ENCODE data around the gene NRROS.

Gene NRROS

DNA sequence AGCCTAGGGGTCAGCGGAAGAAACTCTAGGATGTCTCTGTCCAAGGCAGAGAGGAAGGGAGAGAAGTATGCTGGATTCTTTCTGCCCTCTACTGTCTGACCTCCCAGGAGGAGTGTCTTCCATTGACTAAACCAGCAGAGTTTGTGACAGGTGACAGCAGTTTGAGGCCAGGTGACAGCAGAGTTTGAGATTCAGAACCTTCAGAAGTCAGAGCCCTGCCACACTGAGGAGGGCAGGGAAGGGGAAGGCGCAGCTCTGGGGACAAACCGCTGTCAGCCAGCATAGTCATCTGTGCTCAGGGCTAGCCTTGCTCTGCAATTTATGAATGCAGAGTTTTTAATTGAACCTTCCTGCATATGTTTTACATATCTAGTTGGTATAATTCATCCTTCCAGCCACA lies 12.3 kb downstream of the NRROS start:
- Mint-ChIP-seq H3K4me3 (no peak overlapping the region), H3K4me1 (ENCODE audit: low read depth) (peaks cover 43% of the 10 kb centered on the region), H3K9me3 (no peaks in the 10 kb centered on the region), H3K36me3 (ENCODE audit: low read depth) (peaks cover 39% of the 10 kb centered on the region), H3K27me3 (no peaks in the 10 kb centered on the region), H3K27ac (no peak overlapping the region)

DNA sequence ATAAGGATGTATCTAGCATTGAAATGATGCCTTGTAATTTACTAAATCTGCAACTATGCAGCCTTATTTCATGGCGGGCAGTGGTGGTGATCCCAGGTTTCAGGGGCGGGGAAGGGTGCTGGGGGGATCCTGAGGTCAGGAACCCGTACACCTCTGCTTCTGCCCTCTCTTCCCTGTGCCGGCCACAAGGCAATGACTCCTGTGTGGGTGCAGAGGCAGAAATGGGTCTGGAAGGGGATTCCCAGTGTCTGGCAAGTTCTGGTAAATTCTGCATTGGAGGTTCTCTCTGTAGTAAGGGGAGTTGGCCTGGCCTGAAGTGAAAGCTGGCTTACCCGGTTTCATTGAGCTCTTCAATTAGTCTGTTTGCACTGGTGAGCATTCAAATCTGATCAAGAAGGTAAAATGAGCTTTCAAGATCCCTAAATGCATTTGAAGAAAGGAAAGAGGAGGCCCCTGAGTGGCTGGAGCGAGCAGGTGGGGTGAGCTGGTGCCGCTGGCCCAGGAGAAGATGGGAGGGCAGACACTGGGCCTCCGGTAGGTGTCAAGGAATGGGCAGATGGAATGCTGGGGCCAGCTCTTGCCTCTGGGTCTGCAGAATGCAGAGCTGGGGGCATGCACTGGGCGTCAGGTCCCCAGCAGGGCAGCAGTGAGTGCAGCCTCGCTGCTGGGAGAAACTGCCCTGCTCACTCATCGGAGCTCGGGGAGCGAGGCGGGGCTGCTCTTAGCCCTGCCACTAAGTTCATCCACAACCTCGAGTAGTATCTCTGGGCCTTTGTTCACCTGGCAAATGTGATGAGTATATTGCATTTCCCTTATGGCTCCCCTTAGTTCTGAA lies 13.7 kb downstream of the NRROS start:
- no peaks in the 10 kb centered on the region for H3K9me3 Mint-ChIP-seq
- H3K27me3 Mint-ChIP-seq = no peaks in the 10 kb centered on the region
- peaks cover 44% of the 10 kb centered on the region for H3K36me3 Mint-ChIP-seq (ENCODE audit: low read depth)
- H3K4me3 Mint-ChIP-seq = no peak overlapping the region
- peaks cover 36% of the 10 kb centered on the region for H3K4me1 Mint-ChIP-seq (ENCODE audit: low read depth)
- no peak overlapping the region for H3K27ac Mint-ChIP-seq

DNA sequence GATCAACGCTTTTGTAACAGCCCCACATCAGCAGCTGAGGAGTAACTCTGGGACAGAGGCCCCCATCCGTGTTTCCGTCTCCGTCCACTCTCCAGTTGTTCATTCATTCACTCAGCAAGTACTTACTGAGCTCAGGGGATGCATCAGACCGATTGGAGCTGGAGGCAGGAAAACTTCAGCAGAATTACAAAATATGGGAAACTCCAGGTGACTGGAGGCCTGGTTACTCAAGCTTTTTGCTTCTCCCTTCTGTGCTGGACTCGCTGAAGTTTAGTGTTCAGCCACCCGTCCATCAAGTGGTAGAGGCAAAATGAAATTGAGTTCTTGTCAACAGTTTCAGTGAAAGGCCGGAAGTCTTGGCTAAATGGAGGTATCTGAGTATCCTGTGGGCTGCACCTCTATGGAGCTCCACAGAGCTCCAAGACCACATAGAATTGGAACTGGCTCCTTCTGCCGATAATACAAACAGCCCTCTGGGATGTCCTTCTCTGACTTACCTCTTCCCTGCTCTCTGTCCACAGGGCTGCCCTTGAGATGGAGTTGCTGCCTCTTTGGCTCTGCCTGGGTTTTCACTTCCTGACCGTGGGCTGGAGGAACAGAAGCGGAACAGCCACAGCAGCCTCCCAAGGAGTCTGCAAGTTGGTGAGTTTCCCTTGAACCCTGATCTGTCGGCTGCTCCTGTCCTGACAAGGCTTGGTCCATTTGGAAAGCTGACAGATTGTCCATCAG lies 14.7 kb downstream of the NRROS start:
- peaks cover 47% of the 10 kb centered on the region for H3K36me3 Mint-ChIP-seq (ENCODE audit: low read depth)
- no peak overlapping the region for H3K4me3 Mint-ChIP-seq
- H3K9me3 Mint-ChIP-seq = no peaks in the 10 kb centered on the region
- no peak overlapping the region for H3K27ac Mint-ChIP-seq
- peaks cover 26% of the 10 kb centered on the region for H3K4me1 Mint-ChIP-seq (ENCODE audit: low read depth)
- H3K27me3 Mint-ChIP-seq = no peaks in the 10 kb centered on the region

DNA sequence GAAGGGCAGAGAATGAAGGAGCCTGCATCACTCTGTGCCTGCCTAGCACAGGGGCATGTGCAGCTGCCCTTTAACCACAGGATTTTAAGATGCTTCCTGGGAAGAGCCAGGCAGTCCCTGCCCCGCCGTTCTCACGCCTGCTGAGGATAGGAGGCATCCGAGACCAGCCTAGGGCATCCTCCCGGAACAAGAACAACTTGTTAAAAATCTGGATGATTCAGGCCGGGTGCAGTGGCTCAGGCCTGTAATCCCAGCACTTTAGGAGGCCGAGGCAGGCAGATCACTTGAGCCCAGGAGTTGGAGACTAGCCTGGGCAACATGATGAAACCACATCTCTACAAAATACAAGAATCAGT lies 15.2 kb downstream of the NRROS start:
- H3K4me1 Mint-ChIP-seq (ENCODE audit: low read depth) = peaks cover 25% of the 10 kb centered on the region
- no peak overlapping the region for H3K4me3 Mint-ChIP-seq
- H3K36me3 Mint-ChIP-seq (ENCODE audit: low read depth) = peaks cover 51% of the 10 kb centered on the region
- no peaks in the 10 kb centered on the region for H3K9me3 Mint-ChIP-seq
- H3K27me3 Mint-ChIP-seq = no peaks in the 10 kb centered on the region
- no peak overlapping the region for H3K27ac Mint-ChIP-seq

DNA sequence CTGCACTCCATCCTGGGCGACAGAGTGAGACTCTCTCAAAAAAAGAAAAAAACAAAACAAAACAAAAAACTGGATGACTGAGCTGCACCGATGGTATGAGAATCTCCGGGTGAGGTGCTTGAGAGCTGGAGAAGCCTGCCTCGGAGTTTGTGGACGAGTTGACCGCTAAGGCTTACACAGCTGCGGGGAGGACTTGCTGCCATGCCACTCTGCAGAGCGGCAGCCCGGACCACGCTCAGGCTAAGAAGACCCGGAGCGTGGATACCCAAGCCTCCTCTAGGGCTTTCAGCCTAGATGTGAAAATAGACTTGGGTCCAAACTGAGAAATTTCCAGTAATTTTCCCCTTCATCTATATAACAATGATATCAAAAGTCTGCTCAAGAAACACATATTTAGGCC lies 16.0 kb downstream of the NRROS start:
- no peaks in the 10 kb centered on the region for H3K9me3 Mint-ChIP-seq
- H3K36me3 Mint-ChIP-seq (ENCODE audit: low read depth) = peaks cover 53% of the 10 kb centered on the region
- H3K27me3 Mint-ChIP-seq = no peaks in the 10 kb centered on the region
- H3K4me1 Mint-ChIP-seq (ENCODE audit: low read depth) = peaks cover 23% of the 10 kb centered on the region
- H3K27ac Mint-ChIP-seq = no peak overlapping the region
- no peak overlapping the region for H3K4me3 Mint-ChIP-seq

DNA sequence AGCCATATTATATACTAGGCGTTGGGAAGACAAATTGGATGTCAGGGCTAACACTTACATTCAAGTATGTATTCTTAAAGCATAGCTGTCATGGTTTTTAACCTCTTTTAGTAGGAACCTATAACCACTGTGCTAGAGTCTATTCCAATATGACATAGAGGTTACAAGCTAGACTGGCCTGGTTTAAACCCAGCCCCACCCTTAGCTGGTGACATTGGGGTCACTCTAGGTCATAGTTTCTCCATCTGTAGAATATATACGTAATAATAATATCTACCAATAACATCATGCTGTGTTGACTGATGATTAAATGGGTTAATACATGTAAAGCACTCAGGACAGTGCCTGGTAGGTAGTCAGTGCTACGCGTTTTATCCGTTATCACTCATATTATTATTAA lies 16.7 kb downstream of the NRROS start:
- Mint-ChIP-seq H3K36me3 (ENCODE audit: low read depth) (peaks cover 56% of the 10 kb centered on the region), H3K4me3 (no peak overlapping the region), H3K9me3 (no peaks in the 10 kb centered on the region), H3K27me3 (no peaks in the 10 kb centered on the region), H3K27ac (no peak overlapping the region), H3K4me1 (ENCODE audit: low read depth) (peaks cover 16% of the 10 kb centered on the region)

DNA sequence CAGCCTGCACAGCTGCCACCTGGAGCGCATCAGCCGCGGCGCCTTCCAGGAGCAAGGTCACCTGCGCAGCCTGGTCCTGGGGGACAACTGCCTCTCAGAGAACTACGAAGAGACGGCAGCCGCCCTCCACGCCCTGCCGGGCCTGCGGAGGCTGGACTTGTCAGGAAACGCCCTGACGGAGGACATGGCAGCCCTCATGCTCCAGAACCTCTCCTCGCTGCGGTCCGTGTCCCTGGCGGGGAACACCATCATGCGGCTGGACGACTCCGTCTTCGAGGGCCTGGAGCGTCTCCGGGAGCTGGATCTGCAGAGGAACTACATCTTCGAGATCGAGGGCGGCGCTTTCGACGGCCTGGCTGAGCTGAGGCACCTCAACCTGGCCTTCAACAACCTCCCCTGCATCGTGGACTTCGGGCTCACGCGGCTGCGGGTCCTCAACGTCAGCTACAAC lies 20.4 kb downstream of the NRROS start:
- no peaks in the 10 kb centered on the region for H3K4me1 Mint-ChIP-seq (ENCODE audit: low read depth)
- H3K4me3 Mint-ChIP-seq = no peak overlapping the region
- H3K9me3 Mint-ChIP-seq = no peaks in the 10 kb centered on the region
- no peaks in the 10 kb centered on the region for H3K27me3 Mint-ChIP-seq
- no peak overlapping the region for H3K27ac Mint-ChIP-seq
- peaks cover 40% of the 10 kb centered on the region for H3K36me3 Mint-ChIP-seq (ENCODE audit: low read depth)

DNA sequence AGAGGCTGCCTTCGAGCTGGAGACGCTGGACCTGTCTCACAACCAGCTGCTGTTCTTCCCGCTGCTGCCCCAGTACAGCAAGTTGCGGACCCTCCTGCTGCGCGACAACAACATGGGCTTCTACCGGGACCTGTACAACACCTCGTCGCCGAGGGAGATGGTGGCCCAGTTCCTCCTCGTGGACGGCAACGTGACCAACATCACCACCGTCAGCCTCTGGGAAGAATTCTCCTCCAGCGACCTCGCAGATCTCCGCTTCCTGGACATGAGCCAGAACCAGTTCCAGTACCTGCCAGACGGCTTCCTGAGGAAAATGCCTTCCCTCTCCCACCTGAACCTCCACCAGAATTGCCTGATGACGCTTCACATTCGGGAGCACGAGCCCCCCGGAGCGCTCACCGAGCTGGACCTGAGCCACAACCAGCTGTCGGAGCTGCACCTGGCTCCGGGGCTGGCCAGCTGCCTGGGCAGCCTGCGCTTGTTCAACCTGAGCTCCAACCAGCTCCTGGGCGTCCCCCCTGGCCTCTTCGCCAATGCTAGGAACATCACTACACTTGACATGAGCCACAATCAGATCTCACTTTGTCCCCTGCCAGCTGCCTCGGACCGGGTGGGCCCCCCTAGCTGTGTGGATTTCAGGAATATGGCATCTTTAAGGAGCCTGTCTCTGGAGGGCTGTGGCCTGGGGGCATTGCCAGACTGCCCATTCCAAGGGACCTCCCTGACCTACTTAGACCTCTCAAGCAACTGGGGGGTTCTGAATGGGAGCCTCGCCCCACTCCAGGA lies 21.1 kb downstream of the NRROS start:
- no peak overlapping the region for H3K4me3 Mint-ChIP-seq
- H3K27me3 Mint-ChIP-seq = no peaks in the 10 kb centered on the region
- H3K36me3 Mint-ChIP-seq (ENCODE audit: low read depth) = peaks cover 36% of the 10 kb centered on the region
- no peaks in the 10 kb centered on the region for H3K9me3 Mint-ChIP-seq
- no peaks in the 10 kb centered on the region for H3K4me1 Mint-ChIP-seq (ENCODE audit: low read depth)
- no peak overlapping the region for H3K27ac Mint-ChIP-seq

DNA sequence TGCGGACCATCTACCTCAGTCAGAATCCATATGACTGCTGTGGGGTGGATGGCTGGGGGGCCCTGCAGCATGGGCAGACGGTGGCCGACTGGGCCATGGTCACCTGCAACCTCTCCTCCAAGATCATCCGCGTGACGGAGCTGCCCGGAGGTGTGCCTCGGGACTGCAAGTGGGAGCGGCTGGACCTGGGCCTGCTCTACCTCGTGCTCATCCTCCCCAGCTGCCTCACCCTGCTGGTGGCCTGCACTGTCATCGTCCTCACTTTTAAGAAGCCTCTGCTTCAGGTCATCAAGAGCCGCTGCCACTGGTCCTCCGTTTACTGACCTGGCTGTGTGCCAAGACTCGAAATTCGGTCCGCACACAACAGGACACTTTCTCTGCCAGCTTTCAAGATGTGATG lies 21.9 kb downstream of the NRROS start:
- Mint-ChIP-seq H3K27ac (no peak overlapping the region), H3K36me3 (ENCODE audit: low read depth) (peaks cover 31% of the 10 kb centered on the region), H3K9me3 (no peaks in the 10 kb centered on the region), H3K4me3 (no peak overlapping the region), H3K4me1 (ENCODE audit: low read depth) (no peaks in the 10 kb centered on the region), H3K27me3 (no peaks in the 10 kb centered on the region)

DNA sequence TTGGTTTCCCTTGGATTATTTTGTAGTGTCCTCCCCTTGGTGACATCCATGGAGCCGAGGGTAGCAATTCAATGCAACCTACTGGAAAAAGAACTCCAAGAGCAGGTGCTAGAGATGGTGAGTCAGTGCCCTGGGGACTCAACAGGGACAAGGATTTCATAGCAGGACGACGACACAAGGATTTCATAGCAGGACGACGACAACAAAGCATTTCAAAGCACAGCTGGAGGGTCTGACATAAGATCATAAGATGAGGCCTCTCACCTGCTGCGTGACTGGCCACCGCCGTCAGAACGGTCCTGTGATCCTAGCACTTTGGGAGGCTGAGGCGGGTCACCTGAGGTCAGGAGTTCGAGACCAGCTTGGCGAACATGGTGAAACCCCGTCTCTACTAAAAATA lies 22.5 kb downstream of the NRROS start:
- Mint-ChIP-seq H3K9me3 (no peaks in the 10 kb centered on the region), H3K4me3 (no peak overlapping the region), H3K27ac (no peak overlapping the region), H3K4me1 (ENCODE audit: low read depth) (no peaks in the 10 kb centered on the region), H3K36me3 (ENCODE audit: low read depth) (peaks cover 28% of the 10 kb centered on the region), H3K27me3 (no peaks in the 10 kb centered on the region)

DNA sequence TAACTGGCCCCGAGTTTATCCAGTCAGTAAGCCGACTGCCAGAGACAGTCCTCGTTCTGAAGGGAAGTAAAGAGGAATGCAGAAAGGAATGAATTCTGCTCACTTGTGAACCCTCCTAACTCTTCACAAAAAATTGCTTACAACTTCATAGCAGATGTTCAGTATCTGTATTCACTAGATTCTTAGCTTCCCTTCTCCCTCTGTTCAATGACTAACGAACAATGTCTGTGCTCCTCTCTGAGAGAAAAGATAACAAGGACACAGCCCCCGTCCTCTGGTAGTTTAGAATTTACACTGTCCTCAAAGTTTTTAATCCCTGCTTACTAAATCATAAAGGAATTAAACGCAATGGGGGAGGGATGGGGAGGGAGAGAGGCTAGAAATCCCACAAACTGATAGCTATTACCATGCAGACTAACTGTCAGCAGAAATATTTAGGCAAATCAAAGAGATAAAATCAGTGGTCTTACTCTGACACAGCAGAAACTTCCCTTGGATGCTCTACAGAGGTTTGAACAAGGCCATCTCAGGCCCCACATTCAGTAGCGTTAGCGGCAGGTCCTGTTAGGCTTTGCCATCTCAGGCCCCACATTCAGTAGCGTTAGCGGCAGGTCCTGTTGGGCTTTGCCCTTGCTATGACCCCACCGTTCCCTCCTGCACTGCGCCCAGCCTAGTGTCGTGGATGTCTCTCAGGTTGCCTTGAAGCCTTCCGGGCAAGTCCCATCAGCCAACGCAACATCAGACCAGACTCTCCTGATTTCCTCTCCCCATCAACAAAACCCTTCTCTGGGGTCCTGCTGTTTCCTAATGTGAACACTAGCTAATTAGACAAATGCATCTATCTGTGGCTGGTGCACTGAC lies 23.4 kb downstream of the NRROS start:
- peaks cover 21% of the 10 kb centered on the region for H3K36me3 Mint-ChIP-seq (ENCODE audit: low read depth)
- no peak overlapping the region for H3K4me3 Mint-ChIP-seq
- no peak overlapping the region for H3K27ac Mint-ChIP-seq

DNA sequence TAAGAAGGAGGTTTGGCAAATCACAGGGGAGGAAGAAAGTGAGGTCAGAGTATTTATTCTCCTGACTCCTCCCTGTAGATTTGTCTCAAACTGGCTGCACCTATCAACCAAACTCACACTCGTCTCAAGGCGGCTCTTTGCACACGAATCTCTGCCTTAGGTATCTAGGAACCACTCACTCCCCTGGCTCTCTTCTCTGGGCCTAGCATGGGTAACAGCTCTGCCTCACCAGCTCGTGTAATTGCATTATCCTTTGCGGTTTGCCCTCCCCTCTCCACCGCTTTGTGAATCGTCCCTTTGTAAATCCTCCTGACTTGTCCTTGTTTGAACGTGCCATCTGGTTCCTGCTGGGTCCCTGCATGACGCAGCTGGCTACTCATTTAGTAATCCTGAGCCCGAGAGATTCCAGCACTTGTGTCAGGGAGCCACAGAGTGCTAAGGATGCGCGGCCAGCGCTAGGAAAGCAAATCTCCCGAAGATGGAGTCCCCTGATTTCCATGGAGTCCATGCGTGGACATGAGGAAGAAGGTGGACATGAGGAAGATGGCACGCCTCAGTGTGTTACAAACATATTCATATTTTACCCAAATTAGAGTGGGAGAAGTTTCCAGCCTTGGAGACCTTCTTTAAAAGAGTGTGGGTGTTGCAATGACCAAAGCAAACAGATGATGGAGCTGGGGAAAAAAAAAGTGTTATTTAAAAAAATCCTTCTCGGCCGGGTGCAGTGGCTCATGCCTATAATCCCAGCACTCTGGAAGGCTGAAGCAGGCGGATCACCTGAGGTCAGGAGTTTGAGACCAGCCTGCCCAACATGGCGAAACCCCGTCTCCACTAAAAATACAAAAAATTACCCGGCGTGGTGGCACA lies 26.7 kb downstream of the NRROS start:
- Mint-ChIP-seq H3K27me3 (no peaks in the 10 kb centered on the region), H3K4me1 (ENCODE audit: low read depth) (peaks cover 8% of the 10 kb centered on the region), H3K36me3 (ENCODE audit: low read depth) (no peaks in the 10 kb centered on the region), H3K27ac (no peak overlapping the region), H3K4me3 (no peak overlapping the region), H3K9me3 (no peaks in the 10 kb centered on the region)

More for the DNA sequence above, 23.4 kb downstream of the NRROS start:
- Mint-ChIP-seq H3K27me3 (no peaks in the 10 kb centered on the region), H3K9me3 (no peaks in the 10 kb centered on the region), H3K4me1 (ENCODE audit: low read depth) (no peaks in the 10 kb centered on the region)

DNA sequence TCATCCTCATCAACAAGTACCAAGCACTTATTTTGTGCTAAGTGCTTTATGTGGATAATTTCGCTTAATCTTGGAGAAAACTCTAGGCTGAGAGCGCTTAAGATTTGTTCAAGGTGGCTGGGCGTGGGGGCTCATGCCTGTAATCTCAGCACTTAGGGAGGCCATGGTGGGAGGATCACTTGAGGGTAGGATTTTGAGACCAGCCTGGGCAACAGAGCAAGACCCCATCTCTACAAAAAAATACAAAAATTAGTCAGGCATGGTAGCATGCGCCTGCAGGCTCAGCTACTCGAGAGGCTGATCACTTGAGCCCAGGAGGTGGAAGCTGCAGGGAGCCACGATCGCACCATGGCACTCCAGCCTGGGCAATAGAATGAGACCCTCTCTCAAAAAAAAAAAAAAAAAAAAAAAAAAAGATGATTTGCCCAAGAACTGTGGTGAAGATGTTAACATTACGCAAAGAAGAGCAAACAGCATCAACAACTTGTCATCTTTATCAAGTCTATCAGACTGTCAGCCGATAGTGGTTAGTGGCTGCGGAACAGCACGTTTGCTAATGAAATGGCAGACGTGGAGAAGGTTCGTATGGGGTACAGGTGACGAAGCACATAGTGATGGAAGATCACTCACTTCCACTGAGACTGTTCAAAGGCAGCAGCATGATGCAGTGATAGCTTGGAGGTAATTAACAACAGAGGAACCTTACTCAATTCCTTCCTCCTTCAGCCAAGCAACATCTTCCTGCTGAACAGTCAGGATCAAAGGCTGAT lies 27.7 kb downstream of the NRROS start:
- Mint-ChIP-seq H3K27me3 (no peaks in the 10 kb centered on the region), H3K36me3 (ENCODE audit: low read depth) (no peaks in the 10 kb centered on the region), H3K9me3 (no peaks in the 10 kb centered on the region), H3K27ac (no peak overlapping the region), H3K4me3 (no peak overlapping the region), H3K4me1 (ENCODE audit: low read depth) (peaks cover 11% of the 10 kb centered on the region)

Data from stimulated activated naive CD8-positive, alpha-beta T cell treated with anti-CD3 and anti-CD28 coated beads, Interleukin-15, Interleukin-2, amounts not matched to agents 100 ng/mL and 50 ng/mL, for 24 hours (primary cell).